Body of pancreas (tissue), 4 donors: ENCODE measurements around the gene ARHGAP44. TPM values are rescaled to one million over a fixed set of nuclear protein-coding genes. Genes with fewer than 3 reads are reported as not detected.

Source experiments
- ATAC-seq: fragments of 150-250 bp; one replicate; pipeline ENCODE4 v1.9.1; 2016
- DNase-seq, 4 donors: peaks; one replicate each; pipeline ENCODE4 v3.0.0-alpha.2; 2019
- H3K27ac ChIP-seq, 4 donors: fragments of 200-600 bp; sonication (generic); 1 replicate in 3 of 4; 2 replicates in 1 of 4; pipeline versions ENCODE4 v1.5.1 to v1.6.1; 2016 to 2019; ENCODE audit warnings: mild to moderate bottlenecking in 1 of 4, mixed read lengths in 1 of 4, moderate library complexity in 1 of 4
- H3K27me3 ChIP-seq, 2 donors: fragments of 200-600 bp; sonication (generic); one replicate each; pipeline ENCODE4 v1.6.0; 2016; ENCODE audit warnings: mild to moderate bottlenecking in 1 of 2
- H3K36me3 ChIP-seq, 2 donors: fragments of 200-600 bp; sonication (generic); replicated peaks in 1 of 2; 2 replicates each; pipeline ENCODE4 v1.5.1; 2016; ENCODE audit warnings: low read depth in 2 of 2; ENCODE audit not compliant: insufficient read depth in 1 of 2
- H3K4me1 ChIP-seq: fragments of 200-600 bp; sonication (generic); one replicate; pipeline ENCODE4 v1.6.0; 2016
- H3K4me3 ChIP-seq, 2 donors: fragments of 200-600 bp; sonication (generic); 1 replicate in 1 of 2; 2 replicates in 1 of 2; pipeline ENCODE4 v1.5.1; 2016 to 2019
- H3K9me3 ChIP-seq, 3 donors: fragments of 200-600 bp; sonication (generic); 1 replicate in 2 of 3; 2 replicates in 1 of 3; pipeline ENCODE4 v1.5.1; 2016
- POLR2A ChIP-seq, 3 donors: fragments of 450-650 bp; IDR thresholded peaks; one replicate each; pipeline ENCODE4 v1.6.1; 2016; ENCODE audit warnings: antibody characterized with exemption in 3 of 3, mild to moderate bottlenecking in 2 of 3
- WGBS, 2 donors: methylation state at CpG; one replicate each; pipeline ENCODE4 v1.1.5; 2017; 5-methylcytosine and 5-hydroxymethylcytosine counted together
- intact Hi-C: fragments of 100-400 bp; cut with DNase I; formaldehyde crosslinking; loops from one replicate; pipeline ENCODE4 v1.15.1; 2023
- total RNA-seq, 2 donors: library from RNA; depleted of rRNA; stranded (reverse); fragments of >200 nt; gene quantifications; one replicate each; pipeline ENCODE4 v1.1.0, GENCODE V29; 2016
- TF ChIP-seq, protein P1 (sequence below), 7 experiments: fragments of 450-650 bp in 4 of 7; fragments of 200-600 bp in 3 of 7; sonication (generic) in 3 of 7; IDR thresholded peaks; one replicate each; pipeline ENCODE4 v1.5.1; 2016 to 2019; ENCODE audit warnings: antibody characterized with exemption in 7 of 7

Gene ARHGAP44
- total RNA-seq, 2 donors from 2014 or later: 5.7 to 6.3 TPM

DNA sequence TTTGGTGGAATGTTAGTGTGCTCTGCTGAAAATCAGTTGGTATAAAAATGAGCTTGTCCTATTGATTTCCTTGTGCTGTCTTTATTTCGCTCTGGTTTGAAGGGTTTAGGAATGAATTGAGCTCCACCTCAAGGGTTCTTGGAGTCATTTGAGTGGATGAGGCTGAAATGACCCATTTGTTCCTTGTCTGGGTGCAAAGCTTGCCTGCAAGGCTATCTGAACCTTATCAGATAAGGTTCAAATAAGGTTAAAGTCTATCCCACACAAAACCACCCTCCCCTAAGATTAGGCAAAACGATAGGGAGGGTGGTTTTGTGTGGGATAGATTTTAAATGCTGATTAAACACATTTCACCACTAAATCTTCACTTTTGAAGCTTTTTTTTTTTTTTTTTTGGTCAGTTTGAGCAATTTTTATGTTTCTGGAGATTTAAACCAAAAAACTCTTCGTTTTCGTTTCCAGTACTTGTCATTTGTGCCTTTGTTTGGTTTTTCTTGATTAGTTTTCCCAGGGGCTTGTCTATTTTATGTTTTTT is 62.7 kb downstream of the ARHGAP44 start:
- WGBS, 2 donors: 65 to 76% methylated on average over 4 of the region's 4 CpGs
- Histone ChIP-seq H3K27me3 (no peaks in the 10 kb centered on the region), H3K9me3 (no peaks in the 10 kb centered on the region), H3K27ac (no peak overlapping the region), H3K4me1 (no peaks in the 10 kb centered on the region), H3K4me3 (no peak overlapping the region), H3K36me3 (no peaks in the 10 kb centered on the region)
- intact Hi-C loops: no loop called here
- DNase-seq (no peak), ATAC-seq (no peak)
- TF ChIP-seq, protein P1, sequence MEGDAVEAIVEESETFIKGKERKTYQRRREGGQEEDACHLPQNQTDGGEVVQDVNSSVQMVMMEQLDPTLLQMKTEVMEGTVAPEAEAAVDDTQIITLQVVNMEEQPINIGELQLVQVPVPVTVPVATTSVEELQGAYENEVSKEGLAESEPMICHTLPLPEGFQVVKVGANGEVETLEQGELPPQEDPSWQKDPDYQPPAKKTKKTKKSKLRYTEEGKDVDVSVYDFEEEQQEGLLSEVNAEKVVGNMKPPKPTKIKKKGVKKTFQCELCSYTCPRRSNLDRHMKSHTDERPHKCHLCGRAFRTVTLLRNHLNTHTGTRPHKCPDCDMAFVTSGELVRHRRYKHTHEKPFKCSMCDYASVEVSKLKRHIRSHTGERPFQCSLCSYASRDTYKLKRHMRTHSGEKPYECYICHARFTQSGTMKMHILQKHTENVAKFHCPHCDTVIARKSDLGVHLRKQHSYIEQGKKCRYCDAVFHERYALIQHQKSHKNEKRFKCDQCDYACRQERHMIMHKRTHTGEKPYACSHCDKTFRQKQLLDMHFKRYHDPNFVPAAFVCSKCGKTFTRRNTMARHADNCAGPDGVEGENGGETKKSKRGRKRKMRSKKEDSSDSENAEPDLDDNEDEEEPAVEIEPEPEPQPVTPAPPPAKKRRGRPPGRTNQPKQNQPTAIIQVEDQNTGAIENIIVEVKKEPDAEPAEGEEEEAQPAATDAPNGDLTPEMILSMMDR (IDR thresholded peaks at IDR 0.05): no peak
- no peak for TF ChIP-seq POLR2A (IDR thresholded peaks at IDR 0.05)

GRCh38 chr17:12853921-12854320 is 64.6 kb downstream of the ARHGAP44 start:
- H3K27ac ChIP-seq: no peak overlapping the region
- no peaks in the 10 kb centered on the region for H3K36me3 ChIP-seq
- TF ChIP-seq, protein P1 (IDR thresholded peaks at IDR 0.05): no peak
- TF ChIP-seq POLR2A (IDR thresholded peaks at IDR 0.05): no peak
- H3K9me3 ChIP-seq: no peaks in the 10 kb centered on the region
- no peaks in the 10 kb centered on the region for H3K4me1 ChIP-seq
- ATAC-seq (no peak), DNase-seq (no peak)
- intact Hi-C loops: no loop called here
- no peaks in the 10 kb centered on the region for H3K27me3 ChIP-seq
- WGBS, 2 donors: 69 to 78% methylated on average over 2 of the region's 2 CpGs
- H3K4me3 ChIP-seq: no peak overlapping the region

- DNase-seq: no peak
- 61 to 74% methylated on average over 3 of the region's 3 CpGs for WGBS, 2 donors
- ATAC-seq: no peak
Measured at GRCh38 chr17:12856416-12856815, 67.1 kb downstream of the ARHGAP44 start.

DNA sequence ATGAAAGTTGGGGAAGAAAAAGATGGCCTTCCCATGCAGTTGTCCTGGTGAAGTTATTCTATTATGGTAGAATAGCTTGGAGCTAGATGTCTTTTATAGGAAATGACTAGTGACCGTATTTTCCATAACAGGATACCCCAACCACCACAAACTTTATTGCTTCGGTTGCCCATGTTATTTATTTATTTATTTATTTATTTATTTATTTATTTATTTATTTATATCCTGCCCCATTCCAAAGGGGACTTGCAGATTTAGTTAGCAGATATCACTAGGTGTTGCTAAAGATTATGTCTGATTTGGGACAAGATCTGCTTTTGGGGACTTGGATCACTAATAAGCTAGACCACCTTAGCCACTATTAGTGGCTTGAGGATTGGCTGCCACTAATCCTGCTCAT is 68.3 kb downstream of the ARHGAP44 start:
- H3K36me3 ChIP-seq: no peaks in the 10 kb centered on the region
- intact Hi-C loops: no loop called here
- TF ChIP-seq, protein P1 (IDR thresholded peaks at IDR 0.05): no peak
- no peak for TF ChIP-seq POLR2A (IDR thresholded peaks at IDR 0.05)
- no peak overlapping the region for H3K4me3 ChIP-seq
- no peak for DNase-seq
- H3K9me3 ChIP-seq: no peaks in the 10 kb centered on the region
- 96 to 97% methylated on average over 2 of the region's 2 CpGs for WGBS, 2 donors
- H3K4me1 ChIP-seq: no peaks in the 10 kb centered on the region
- no peak overlapping the region for H3K27ac ChIP-seq
- no peaks in the 10 kb centered on the region for H3K27me3 ChIP-seq
- ATAC-seq: no peak

More at GRCh38 chr17:12856416-12856815, 67.1 kb downstream of the ARHGAP44 start:
- intact Hi-C loops: no loop called here
- Histone ChIP-seq H3K27ac (no peak overlapping the region), H3K4me3 (no peak overlapping the region), H3K27me3 (no peaks in the 10 kb centered on the region), H3K36me3 (no peaks in the 10 kb centered on the region), H3K4me1 (no peaks in the 10 kb centered on the region), H3K9me3 (no peaks in the 10 kb centered on the region)
- no peak for TF ChIP-seq POLR2A (IDR thresholded peaks at IDR 0.05)
- TF ChIP-seq, protein P1 (IDR thresholded peaks at IDR 0.05): no peak

DNA sequence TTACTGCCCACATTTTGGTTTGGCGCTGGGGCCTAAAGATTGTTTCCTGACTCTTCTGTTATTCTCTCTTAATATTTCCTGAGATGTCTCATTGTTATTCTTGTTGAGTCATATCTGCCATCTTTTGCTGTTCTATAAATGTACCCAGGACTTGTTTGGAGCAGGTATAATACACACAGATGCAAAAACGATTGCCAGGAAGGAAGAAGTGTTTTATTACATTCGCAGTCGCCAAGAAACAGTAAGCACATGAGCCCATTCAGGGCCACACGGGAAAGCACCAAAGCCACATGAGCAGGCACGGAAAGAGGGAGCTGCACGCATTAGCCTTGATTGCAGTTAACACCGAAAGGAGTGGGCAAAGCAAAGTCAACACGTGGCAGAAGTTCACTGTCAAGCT is 70.2 kb downstream of the ARHGAP44 start:
- no peaks in the 10 kb centered on the region for H3K9me3 ChIP-seq
- no peak overlapping the region for H3K4me3 ChIP-seq
- no peak overlapping the region for H3K27ac ChIP-seq
- no peaks in the 10 kb centered on the region for H3K4me1 ChIP-seq
- H3K27me3 ChIP-seq: no peaks in the 10 kb centered on the region
- ATAC-seq: no peak
- intact Hi-C loops: no loop called here
- DNase-seq: no peak
- 80 to 81% methylated on average over 9 of the region's 9 CpGs for WGBS, 2 donors
- H3K36me3 ChIP-seq: no peaks in the 10 kb centered on the region
- TF ChIP-seq, protein P1 (IDR thresholded peaks at IDR 0.05): no peak
